ENCODE measurements around the gene PAPPA.

DNA sequence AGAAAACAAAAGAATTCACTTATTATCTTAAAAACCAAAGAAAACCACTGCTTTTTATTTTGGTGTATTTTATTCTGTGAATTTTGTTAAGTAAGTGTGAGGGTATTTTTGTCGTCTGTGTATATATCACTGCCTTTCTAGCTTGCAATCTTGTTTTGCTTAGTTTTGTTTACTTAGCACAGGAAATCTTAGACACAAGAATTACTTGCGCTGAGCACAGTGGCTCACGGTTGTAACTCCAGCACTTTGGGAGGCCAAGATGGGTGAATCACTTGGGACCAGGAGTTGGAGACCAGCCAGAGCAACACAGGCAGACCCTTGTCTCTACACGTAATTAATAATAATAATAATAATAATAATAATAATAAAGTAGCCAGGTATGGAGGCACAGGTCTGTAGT lies 230.3 kb downstream of the PAPPA start:
- no peak for TF ChIP-seq MXD1 (CRISPR knock-in tag; IDR thresholded peaks at IDR 0.05; ENCODE audit: borderline replicate concordance, poor library complexity, severe bottlenecking)
- TF ChIP-seq, protein P1, sequence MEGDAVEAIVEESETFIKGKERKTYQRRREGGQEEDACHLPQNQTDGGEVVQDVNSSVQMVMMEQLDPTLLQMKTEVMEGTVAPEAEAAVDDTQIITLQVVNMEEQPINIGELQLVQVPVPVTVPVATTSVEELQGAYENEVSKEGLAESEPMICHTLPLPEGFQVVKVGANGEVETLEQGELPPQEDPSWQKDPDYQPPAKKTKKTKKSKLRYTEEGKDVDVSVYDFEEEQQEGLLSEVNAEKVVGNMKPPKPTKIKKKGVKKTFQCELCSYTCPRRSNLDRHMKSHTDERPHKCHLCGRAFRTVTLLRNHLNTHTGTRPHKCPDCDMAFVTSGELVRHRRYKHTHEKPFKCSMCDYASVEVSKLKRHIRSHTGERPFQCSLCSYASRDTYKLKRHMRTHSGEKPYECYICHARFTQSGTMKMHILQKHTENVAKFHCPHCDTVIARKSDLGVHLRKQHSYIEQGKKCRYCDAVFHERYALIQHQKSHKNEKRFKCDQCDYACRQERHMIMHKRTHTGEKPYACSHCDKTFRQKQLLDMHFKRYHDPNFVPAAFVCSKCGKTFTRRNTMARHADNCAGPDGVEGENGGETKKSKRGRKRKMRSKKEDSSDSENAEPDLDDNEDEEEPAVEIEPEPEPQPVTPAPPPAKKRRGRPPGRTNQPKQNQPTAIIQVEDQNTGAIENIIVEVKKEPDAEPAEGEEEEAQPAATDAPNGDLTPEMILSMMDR (IDR thresholded peaks at IDR 0.05 in 2 of 3, conservative IDR thresholded peaks at IDR 0.05 in 1 of 3; ENCODE audit: insufficient read depth in 2 of 3, low read depth in 1 of 3, low read length in 3 of 3): no peak
- TF ChIP-seq NFIC (IDR thresholded peaks at IDR 0.05): no peak
- no peak for TF ChIP-seq ZNF174 (CRISPR knock-in tag; IDR thresholded peaks at IDR 0.05)
- no peak for TF ChIP-seq ZNF324 (CRISPR knock-in tag; IDR thresholded peaks at IDR 0.05)
- TF ChIP-seq MTA2 (IDR thresholded peaks at IDR 0.05; ENCODE audit: low read depth): no peak
- no peak for TF ChIP-seq POLR2A (conservative IDR thresholded peaks at IDR 0.05)
- TF ChIP-seq ZNF274 (IDR thresholded peaks at IDR 0.05; ENCODE audit: borderline replicate concordance, low read depth, low read length): no peak
- no peak for TF ChIP-seq ZZZ3 (IDR thresholded peaks at IDR 0.05)
- TF ChIP-seq ZNF830 (CRISPR knock-in tag; IDR thresholded peaks at IDR 0.05): no peak
- TF ChIP-seq EP300 (IDR thresholded peaks at IDR 0.05; ENCODE audit: low read length): no peak
